NCI-H82 treated with DMSO at 0.1 percent for 48 hours (cell line): ENCODE data around the gene NEXN.

ENCODE experiments used
- DNase-seq: peaks from one replicate; lab custom pipeline; 2025; ENCODE audit not compliant: unreplicated experiment; lab: John Stamatoyannopoulos, UW

The NEXN gene

DNA sequence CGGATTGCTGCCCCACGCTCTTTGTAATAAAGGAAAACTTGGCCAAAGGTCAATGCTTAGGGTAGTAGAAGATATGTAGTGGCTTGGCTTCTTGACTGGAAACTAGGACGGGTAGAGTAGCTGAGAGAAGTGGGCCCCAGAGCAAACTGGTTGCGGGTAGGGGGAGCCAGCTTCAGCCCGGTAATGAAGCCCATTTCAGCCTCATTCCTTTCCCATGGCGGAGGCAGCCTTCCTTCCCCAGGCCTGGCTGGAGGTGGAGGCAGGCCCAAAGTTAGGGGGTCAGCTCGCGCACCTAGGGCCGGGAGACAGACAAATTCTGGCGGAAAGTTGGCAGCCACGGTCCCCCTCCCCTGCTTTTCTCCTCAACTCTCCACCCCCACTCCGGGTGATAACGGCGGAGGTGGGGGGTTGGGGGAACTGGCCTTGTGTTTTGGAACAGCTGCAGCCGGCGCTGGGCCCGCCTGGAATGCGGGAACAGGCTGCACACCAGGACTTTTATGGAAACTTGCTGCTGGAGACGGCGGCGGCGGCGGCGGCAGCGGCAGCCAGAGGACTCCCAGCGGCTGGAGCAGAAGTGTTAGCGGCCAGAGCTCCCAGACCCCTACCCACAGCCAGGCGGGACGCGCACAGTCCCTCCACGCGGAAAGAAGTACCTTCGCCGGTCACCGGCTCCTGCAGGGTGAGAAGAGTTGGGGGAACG is at the start of gene NEXN:
TSS of gene NEXN (plus strand) at position 544 of the 700 bp plus-strand sequence. CDS start 27,483 bp downstream, outside the sequence.
- DNase-seq = peak; percentile 14

DNA sequence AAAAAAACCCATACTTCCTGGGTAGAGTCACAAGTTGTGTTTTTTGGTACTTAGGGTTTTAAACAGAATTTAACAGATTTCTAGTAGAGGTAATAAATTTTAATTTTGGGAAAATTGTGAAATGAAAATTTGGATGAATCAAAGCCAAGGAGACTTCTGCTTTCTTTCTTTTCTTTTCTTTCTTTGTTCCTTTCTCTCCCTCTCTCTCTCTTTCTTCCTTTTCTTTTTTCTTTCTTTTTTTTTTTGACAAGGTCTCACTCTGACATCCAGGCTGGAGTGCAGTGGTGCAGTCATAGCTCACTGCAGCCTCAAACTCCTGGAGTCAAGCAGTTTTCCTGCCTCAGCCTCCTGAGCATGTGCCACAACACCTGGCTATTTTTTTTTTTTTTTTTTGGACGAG is 46.9 kb upstream of the NEXN start:
- DNase-seq = no peak

DNA sequence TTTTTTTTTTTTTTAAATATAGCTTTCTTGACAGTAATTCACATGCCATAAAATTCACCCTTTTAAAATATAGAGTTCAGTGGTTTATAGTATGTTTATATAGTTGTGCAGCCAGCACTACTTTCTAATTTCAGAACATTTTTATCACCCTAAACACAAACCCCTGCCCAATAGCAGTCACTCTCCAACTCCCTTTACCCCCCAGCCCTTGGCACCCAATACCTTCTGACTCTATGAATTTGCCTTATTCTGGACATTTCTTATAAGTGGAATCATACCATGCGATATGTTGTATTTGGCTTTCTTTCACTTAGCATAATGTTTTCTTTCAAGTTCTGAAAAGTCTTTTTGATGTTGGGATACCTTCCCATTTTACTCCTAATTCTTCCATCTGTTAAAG is 42.5 kb upstream of the NEXN start:
- no peak for DNase-seq

DNA sequence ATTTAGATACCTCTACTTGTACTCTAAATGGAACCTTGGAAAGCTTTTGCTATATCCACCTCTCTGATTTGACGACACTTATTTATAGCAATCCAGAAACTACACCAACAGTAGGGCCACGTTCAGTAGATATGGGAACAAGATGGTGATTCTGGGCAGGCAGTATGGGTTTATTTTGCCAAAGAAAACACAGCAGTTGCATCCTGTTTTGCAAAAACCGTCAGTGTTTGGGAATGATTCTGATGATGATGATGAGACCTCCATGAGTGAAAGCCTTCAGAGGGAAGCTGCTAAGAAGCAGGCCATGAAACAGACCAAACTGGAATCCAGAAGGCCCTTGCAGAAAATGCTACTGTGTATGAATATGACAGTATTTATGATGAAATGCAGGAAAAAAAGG is 41.5 kb upstream of the NEXN start:
- DNase-seq = no peak

DNA sequence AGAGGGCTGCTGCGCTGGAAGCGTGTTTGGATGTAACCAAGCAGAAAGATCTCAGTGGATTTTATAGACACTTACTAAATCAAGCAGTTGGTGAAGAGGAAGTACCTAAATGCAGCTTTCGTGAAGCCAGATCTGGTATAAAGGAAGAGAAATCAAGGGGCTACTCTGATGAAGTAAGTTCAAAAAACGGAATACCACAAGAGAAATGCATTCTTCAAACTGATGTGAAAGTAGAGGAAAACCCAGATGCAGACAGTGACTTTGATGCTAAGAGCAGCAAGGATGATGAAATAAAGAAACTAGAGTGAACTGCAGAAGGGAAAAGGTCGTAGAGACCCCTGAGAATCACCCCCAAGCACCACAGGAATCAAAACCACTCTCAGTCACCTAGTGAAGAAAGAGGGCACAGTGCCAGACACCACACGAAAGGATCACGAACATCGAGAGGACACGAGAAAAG is 40.8 kb upstream of the NEXN start:
- no peak for DNase-seq

DNA sequence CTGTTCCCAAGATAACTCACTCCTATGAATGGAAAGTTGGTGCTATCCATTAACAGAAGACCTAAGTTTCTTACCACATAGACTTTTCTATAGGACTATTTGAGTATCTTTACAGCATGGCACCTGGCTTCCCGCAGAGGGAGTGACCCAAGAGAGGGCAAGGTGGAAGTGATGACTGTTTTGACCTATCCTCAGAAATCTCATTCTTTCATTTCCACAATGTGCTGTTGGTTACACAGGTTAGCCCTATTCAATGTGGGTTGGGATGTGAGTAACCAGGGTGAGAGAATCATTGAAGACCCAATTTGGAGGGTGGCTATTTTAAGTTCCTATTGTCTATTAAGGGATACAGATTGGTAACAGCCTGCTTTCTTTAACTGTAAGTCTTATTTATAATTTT is 38.3 kb upstream of the NEXN start:
- DNase-seq = no peak

DNA sequence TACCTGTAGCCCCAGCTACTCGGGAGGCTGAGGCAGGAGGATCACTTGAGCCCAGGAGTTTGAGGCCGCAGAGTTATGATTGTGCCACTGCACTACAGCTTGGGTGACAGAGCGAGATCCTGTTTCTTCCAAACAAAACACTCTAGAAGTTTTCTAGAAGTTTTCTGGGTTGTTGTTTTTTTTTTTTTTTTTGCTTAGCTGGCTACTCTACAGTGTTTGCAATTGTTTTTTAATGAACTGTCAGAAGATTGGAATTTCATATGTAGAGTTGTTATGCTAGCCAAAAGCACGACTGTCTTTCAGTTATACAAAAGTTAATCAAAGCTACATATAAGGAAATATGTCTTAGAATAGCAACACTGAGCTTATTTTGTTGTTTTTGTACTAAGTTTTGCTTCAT is 30.9 kb upstream of the NEXN start:
- DNase-seq = no peak

DNA sequence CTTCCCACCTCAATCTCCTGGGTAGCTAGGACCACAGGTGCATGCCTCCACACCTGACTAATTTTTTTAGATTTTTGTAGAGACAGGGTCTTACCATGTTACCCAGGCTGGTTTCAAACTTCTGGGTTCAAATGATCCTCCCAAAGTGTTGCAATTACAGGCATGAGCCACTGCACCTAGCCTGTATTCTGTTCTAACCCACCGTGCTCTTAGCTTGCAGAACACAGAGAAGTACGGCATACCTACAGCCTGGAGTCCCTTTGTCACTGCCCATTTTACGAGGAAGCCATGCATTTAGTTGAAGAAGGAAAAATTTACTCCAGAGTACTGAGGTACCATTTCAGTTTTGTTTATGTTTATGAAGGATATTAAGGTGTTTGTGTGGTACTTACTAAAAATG is 29.7 kb upstream of the NEXN start:
- DNase-seq = no peak

DNA sequence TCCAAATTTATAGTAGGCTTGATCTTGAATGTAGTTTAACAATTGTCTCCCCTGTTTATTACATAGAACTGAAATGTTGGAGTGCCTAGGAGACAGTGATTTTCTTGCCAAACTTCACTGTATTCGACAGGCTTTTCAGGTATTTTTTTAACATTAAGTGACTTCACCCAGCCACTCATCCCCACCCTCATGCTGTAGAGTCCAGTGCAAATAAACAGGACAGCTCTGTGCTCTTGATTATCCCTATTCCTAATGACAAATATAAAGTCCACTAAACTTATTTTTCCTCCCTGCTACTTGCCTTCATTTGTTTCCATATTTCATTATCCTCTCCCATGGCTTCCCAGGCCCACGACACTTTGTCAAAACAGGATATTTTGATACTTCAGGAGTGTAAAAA is 29.2 kb upstream of the NEXN start:
- no peak for DNase-seq

DNA sequence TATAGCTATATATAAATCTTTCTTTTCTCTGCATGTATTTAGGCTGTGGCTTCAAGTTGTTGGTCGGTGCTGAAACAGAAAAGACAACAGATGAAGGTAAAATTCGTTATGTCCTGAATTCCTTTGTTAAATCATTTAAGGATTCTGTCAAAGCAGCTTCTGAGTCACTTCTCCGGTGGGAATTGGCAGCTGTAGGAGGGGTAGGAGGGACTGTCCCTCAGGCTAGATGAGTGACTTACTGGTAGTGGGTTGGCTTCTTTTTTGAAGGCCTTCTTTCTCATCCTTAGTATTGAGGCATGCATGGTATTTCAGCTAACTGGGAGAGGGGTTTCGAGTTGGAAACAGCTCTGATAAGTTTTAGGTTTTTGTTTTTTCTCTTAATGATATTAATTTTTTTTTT is 22.1 kb upstream of the NEXN start:
- DNase-seq = no peak

DNA sequence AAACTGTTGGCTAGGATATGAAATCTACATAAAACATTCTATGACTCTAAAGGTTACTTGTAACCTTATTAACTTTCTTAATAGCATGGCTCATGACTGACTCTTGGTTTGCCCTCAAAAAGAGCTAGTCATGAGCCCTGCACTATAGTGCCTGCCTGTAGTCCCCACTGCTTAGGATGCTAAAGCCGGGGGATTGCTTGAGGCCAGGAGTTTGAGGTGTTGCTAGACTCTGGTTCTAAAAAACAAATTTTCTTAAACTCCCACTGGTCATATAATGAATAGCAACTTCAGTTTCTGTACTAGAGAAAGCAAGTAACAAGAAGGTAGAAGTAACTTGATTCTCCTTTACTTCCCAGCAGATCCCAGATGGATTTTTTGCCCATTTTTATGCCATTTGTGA is 15.8 kb upstream of the NEXN start:
- no peak for DNase-seq

DNA sequence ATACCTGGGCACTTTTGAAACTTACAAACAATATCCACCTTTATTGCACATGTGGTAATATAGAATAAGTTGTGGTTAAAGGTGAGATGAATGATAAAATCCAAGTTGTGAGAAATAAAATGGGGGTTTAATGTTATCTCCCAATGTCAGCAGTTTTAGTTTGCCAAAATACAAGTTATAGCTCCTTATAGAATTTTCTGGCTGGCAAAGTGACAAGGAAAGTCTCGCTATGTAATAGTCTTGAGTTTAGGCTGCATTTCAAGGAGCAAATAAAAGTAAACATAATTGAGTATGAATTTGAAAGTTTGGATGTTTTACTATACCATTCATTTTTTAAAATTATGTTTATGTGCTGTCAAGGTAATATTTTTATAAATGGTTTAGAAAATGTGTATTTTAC is 15.0 kb upstream of the NEXN start:
- no peak for DNase-seq

DNA sequence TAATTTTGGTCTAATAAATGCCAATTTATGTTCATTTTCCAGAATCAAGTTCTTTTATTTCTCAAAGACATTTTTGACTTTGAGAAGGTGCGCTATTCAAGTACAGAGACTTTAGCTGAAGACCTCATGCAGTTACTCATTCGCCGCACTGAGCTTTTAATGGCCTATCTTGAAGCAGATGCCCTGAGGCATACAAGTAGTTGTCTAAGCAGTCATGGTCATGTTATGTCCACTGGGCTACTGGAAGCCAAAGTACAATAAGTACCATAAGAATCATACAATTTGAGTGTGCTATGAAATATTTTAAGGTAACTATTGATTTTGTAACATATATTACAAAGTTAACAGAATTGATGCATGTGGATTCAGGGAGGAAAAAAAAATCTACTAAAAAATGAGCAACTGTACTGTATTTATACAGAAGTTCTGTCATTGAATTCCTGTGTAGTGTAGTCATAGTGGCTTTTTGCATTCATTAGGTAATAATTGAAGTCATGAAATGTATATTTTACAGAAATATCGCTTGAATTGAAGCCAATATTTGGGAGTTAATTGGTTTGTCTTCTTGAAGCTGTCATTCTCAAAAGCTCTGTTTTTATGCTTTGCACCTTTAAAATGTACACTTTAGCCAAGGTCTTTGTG is 13.5 kb upstream of the NEXN start:
- DNase-seq = no peak

DNA sequence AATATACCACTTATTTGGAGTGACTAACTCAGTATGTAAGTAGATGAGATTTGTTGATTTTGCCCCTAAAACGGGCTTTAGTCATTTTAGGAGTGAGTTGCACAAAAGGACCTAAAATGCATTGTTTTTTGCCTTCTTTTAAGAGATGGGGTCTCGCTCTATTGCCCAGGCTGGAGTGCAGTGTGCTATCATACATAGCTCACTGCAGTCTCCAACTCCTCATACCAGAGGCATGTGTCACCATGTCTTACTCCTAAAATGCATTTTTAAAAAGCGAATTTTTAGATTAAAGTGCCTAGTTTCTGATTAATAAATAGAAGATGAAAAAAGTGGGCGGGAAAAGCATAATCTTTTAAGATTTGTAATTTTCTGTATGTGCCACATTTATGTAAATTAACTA is 11.5 kb upstream of the NEXN start:
- DNase-seq = no peak

DNA sequence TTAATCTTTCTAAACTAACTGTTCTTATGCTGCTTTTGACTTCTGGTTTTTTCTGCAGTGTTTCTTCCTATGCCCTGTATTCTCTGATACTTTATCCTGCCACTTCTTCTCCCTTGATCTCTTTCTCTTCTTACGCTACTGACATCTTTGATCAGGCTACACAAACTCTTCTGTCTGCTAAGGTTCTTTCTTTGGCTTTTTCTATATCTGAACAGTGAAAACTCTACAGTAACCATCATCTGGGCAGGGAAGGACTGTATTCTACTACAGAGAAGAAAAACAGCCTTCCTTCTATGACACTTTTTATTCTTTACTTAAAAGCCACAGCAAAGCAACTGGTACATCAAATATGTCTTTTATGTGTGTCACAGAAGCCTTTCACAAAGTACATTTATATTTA is 7.4 kb upstream of the NEXN start:
- DNase-seq = no peak

DNA sequence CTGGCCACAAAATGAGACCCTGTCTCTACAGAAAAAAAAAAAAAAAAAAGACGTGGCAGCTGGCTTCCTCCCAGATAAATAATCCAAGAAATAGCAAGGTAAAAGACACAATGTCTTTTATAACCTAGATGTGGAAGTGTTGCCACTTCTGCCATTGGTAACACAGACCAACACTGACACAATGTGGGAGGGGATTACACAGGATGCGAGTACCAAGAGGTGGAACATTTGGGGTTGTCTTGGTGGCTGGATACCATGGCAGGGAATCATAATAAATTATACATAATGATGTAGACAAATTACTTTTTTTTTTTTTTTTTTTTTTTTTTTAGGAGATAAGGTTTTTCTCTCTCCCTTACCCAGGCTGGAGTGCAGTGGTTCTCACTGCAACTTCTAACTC is 6.0 kb upstream of the NEXN start:
- no peak for DNase-seq

DNA sequence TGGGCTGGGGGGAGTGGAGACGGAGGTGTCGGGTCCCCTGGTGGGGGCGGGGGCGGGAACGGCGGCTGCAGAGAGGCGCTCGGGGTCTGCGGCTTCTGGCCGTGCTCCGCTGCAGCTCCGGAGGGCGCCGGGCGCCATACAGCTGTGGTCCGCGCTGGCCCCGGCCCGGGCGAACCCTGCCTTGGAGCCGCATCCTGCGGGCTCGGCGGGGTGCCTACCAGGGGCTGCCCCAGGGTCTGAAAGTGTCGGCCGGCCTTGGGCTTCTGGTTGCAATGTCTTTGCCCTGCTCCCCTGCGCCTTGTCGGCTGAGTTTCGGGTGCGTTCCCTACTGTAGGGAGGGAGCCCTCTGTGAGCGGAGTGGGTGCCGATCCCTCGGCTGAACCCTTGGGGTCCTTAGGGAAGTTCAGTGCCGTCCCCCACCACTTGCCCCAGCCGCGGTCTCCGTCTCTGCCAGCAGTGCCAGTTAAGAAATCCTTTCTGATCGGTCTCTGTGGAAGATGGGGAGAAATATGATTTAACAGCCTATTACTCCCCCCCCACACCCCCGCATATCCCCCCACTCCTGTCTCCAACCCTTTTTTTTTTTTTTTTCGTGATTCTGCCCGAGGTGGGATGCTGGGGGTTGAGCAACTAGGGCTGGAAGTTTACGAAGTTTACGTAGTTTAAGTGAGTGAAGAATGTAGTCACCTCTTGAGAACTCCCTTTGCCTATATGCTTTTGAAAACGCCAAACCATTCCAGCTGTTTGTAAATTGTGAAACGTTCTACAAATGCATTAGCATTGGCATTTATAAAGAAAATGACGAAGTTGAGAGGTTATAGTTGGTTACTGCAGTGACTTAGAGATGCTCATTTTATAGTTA is 588 bp downstream of the NEXN start:
- DNase-seq = no peak

DNA sequence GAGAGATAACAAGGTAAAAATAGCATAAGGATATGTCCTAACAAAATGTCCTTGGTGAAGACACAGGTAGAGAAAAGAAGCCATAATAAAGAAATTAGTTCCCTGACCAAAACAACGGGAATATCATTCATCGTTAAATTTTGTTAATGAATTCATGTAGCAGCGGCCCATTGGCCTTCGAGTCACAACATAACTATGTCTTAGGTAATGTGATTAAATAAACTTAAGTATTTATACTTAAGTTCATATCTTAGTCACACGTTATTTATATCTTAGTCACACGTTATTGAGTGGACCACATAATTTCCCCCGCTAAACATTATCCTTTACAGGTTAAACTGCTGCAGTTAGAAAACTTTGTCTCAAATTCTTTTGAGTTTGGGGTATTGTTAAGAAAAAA is 1.2 kb downstream of the NEXN start:
- no peak for DNase-seq

DNA sequence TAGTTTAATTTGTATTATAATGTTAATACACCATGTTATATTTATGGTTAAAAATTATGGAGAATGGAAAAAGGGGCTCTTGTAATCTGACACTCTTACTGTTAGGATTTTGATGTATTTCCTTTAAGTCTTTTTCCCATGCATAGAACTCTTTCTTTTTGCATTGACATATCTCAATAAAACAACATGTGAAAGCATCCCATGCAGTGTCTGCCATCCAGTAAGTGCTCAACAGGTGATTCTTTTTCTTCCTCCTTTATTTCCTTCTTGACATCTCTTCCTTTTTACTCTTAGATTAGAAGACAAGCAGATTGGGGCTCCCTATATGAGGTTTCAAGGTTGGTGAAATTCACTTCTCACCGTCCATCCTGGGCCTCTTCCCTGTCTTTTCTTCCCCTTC is 2.8 kb downstream of the NEXN start:
- no peak for DNase-seq

DNA sequence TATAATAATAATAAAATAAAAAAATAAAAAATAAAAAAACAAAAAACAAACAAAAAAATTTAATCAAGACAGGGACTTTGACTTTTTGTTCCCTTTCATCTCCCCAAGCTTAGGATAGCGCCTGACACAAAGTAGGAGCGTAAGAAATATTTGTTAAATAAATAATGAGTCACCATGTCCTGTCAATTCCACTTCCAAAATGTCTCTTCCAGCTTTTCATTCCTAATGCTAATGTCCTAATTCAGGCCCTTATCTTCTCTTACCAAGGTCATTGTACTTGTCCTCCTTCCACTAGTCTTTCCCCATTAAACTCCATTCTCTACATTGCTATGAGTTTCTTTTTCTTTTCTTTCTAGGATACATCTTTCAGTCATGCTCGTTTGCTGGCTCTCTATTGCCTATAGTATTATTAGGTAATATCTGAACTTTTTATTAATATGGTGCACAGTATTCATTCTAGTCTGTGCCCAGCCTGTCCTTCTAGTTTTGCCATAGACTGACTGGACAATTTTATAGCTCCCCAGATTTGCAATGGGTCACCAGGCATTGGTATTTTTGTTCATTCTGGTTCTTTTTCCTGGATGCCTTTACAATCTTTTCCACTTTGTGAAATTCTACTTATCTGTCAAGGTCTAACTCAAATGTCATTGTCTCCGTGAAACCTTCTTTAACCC is 11.4 kb downstream of the NEXN start:
- DNase-seq = no peak

DNA sequence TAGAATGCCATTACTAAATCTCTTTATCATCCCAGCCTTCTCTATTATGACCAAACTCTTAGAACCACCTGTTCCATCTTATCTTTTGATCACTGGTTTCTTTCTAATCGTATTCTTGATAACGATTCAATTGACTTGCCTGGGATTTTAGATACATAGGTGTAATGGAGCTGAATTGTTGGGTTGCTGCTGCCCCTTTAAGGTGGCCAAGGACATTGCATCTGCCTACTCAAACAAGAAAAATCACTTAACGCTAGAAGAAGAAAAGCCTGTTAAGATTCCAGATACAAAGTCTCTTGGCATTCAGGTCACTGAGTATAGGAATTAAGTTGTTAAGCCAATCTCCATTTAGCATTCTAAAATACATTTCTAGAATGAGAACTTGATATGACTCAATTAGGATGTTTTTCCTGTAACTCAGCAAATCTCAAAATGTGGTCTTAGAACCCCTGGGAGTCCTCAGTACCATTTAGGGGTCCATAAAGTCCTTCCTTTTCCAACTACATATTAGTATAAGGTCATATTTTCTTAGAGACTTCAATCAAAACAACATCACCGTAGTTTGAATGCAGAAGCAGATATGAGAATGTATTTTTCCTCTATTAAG is 12.4 kb downstream of the NEXN start:
- peak; percentile 75 for DNase-seq
